Retinal pigment epithelial cell (primary cell): ENCODE measurements around the gene PDE4B.
A peak's percentile ranks its signal among the peaks of the same experiment; 100 is the strongest.
"Not testable (repeated sequence)": the region's sequence is repeated elsewhere in the genome, so short reads cannot be mapped to it uniquely, and the experiment has no call there.

ENCODE experiments used
- DNase-seq: peaks from one replicate; pipeline ENCODE4 v3.0.0-alpha.2; 2010; ENCODE audit warnings: low read depth
- H3K4me3 ChIP-seq: 2 replicates; pipeline ENCODE4 v1.5.1; 2011; ENCODE audit warnings: mild to moderate bottlenecking, low read length, control low read depth, moderate library complexity
- TF ChIP-seq, protein P1 (sequence below): conservative IDR thresholded peaks from 2 replicates; pipeline ENCODE4 v1.5.1; 2011; ENCODE audit warnings: low read depth, low read length, control low read depth, inconsistent platforms

The PDE4B gene

DNA sequence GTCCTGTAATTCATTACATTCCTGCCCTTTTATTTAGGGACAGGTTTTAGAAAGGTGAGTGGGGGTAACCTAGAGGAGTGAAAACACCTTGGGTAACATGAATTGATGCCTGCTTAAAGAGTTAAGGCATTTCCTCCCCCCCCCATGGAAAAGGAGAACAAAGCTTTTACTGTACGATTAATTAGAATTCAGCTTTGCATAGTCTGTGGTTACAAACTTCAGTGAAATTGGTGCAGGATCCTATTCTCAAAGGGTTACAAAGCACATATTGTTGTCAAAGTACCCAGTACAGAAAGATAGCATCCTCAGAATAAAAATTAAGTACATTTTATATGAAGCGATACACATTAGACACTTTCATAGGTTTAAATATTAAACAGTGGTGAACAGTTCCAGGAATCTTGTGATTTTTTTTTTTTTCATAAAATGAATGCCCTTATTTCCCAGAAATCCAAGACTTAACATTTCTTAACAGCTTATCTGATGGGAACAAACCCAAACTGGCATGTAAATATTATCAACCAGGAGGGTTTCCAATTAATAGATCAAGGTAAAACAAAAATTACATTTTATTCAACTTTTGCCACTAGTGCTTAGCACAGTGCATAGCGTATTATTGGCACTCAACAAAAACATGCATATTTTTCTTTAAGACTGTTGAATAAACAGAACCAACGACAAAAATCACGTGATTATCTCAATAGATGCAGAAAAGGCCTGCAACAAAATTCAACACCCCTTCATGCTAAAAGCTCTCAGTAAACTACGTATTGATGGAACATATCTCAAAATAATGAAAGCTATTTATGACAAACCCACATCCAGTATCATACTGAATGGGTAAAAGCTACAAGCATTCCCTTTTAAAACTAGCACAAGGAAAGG, 172.7 kb downstream of the PDE4B start:
- no peak overlapping the region for H3K4me3 ChIP-seq
- DNase-seq, result peak; percentile 68
- TF ChIP-seq, protein P1, sequence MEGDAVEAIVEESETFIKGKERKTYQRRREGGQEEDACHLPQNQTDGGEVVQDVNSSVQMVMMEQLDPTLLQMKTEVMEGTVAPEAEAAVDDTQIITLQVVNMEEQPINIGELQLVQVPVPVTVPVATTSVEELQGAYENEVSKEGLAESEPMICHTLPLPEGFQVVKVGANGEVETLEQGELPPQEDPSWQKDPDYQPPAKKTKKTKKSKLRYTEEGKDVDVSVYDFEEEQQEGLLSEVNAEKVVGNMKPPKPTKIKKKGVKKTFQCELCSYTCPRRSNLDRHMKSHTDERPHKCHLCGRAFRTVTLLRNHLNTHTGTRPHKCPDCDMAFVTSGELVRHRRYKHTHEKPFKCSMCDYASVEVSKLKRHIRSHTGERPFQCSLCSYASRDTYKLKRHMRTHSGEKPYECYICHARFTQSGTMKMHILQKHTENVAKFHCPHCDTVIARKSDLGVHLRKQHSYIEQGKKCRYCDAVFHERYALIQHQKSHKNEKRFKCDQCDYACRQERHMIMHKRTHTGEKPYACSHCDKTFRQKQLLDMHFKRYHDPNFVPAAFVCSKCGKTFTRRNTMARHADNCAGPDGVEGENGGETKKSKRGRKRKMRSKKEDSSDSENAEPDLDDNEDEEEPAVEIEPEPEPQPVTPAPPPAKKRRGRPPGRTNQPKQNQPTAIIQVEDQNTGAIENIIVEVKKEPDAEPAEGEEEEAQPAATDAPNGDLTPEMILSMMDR, result no peak

DNA sequence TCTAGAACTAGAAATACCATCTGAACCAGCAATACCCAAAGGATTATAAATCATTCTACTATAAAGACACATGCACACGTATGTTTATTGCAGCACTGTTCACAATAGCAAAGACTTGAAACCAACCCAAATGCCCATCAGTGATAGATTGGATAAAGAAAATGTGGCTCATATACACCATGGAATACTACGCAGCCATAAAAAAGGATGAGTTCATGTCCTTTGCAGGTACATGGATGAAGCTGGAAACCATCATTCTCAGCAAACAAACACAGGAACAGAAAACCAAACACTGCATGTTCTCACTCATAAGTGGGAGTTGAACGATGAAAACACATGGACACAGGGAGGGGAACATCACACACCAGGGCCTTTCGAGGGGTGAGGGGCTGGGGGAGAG, 174.8 kb downstream of the PDE4B start:
- DNase-seq, H3K4me3 ChIP-seq: not testable (repeated sequence)

GRCh38 chr1:65971547-65971946, 178.9 kb downstream of the PDE4B start:
- TF ChIP-seq, protein P1, result no peak

DNA sequence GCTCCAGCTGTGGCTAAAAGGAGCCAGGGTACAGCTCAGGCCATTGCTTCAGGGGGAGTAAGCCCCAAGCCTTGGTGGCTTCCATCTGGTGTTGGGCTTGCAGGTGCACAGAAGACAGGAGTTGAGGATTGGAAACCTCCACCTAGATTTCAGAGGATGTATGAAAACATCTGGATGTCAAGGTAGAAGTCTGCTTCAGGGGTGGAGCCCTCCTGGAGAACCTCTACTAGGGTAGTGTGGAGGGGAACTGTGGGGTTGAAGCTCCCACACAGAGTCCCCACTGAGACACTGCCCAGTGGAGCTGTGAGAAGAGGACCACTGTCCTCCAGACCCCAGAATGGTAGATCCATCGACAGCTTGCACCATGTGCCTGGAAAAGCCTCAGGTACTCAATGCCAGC, 183.0 kb downstream of the PDE4B start:
- no peak overlapping the region for H3K4me3 ChIP-seq
- TF ChIP-seq, protein P1, result no peak
- DNase-seq, result no peak

More at GRCh38 chr1:65971547-65971946, 178.9 kb downstream of the PDE4B start:
- no peak overlapping the region for H3K4me3 ChIP-seq
- DNase-seq, result no peak

DNA sequence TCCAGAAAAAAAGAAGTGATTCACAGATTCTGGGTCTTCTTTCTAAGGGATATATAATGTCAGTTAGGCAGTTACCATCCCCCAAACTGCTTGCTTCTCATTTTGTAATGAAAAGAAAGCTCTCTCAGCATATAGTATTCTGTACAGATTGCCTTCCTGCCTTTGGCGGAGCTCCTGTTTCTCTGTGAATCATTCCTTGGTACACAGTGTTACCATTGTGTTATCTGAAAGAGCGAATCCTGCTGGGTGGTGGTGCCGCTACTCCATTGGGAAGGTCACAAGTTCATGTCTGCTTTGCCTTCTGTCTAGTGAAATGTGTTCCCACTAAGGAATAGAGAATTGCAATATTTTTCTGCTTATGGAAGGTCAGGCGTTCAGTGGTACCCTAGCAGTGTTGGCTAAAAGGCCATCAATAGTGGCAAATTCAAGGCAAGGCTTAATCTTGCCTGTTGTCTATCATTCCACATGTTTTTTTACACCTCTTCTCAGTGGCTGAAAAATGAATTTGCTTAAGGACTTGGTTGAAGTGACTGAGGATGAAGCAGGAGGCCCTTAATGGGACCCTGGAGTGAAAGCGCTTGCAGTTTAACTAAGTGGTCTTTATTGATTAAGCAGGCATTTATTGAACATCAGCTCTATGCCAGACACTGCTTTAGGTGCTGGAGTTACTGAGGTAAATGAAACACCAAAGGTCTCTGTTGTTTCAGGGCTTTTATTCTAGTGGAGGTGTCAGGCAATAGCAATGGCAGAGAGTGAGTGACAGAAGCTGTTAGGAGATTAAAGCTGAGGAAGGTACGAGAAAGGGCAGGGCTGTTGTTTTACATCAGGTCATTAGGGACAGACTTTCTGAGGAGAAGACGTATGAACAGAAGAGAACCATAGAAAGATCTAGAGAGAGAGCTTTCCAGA, 186.7 kb downstream of the PDE4B start:
- TF ChIP-seq, protein P1, result no peak
- no peak overlapping the region for H3K4me3 ChIP-seq
- peak; percentile 77 for DNase-seq

GRCh38 chr1:65980237-65980636, 187.5 kb downstream of the PDE4B start:
- no peak for DNase-seq
- H3K4me3 ChIP-seq, result no peak overlapping the region
- TF ChIP-seq, protein P1, result no peak

GRCh38 chr1:65983500-65983899, 190.8 kb downstream of the PDE4B start:
- TF ChIP-seq, protein P1, result no peak
- no peak overlapping the region for H3K4me3 ChIP-seq
- DNase-seq, result no peak
